Kidney capillary endothelial cell (primary cell): ENCODE measurements around the gene ZNF644.
"Not testable (repeated sequence)": the region's sequence is repeated elsewhere in the genome, so short reads cannot be mapped to it uniquely, and the experiment has no call there.

Source experiments
- DNase-seq: peaks from one replicate; pipeline ENCODE4 v3.0.0-alpha.2; 2018; ENCODE audit warnings: low spot score

Gene ZNF644

DNA sequence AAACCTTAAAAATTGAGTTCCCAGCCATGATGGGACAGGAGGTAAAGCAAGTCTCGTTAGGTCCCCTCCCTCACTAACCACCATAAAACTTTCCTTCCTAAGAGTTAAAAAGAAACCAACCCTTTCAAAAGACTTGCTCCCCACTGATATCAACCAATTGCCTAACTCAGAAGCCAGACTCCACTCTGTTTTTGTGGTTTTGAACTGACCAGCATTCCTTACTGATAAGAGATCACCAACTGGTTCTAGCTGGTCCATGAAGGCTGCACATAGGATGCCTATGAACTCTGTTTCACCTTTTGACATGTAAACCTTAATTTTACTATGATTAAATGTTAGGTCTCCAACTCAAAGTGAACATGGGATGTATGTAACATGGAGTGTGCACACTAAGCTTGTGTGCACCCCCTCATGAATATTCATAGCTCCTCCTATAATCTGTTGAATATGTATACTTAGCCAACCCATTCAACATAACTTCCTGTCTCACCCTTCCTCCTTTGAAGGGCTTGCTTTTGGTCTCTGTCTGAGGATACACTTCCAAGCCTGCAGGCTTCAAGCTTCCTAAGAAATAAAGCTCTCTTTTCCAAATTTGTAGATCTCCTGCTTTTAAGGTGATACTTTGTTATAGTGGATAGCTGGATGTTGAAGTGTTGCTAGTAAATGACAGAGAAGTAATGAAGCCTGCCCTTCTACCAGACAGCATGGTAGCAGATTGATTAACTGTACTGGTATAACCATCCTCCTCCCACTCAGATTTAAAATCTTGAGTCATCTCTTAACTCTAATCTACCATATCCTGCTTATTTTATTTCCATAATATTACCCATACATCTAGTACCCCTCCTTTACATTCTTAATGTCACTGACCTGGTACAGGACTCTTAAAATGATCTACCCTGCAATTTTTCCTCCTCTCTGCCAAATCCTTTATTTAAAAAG, 95.6 kb downstream of the ZNF644 start:
- DNase-seq, result no peak

- no peak for DNase-seq
Observed at GRCh38 chr1:90924982-90925381, 96.9 kb downstream of the ZNF644 start.

DNA sequence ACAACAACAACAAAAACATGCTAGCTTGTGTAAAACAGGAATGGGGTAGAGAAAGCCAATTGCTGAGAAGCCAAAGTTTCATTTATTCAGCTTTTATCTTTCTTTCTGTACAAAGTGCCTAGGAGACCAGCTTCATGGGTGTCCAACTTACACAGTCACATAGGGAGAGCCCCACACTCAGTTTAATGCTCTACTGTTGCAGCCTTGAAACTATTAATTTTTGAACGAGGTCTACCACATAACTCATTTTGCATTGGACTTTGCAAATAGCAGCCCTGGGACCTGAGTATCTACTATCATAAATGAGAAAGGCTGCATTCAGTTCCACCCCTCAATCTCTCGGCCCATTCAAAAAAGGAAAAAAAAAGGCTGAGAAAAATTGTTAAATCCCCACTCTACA, 98.8 kb downstream of the ZNF644 start:
- DNase-seq, result no peak

GRCh38 chr1:90922202-90922601, 99.6 kb downstream of the ZNF644 start:
- no peak for DNase-seq

GRCh38 chr1:90919900-90920299, 101.9 kb downstream of the ZNF644 start:
- DNase-seq, result no peak

GRCh38 chr1:90919190-90919719, 102.6 kb downstream of the ZNF644 start:
- DNase-seq, result no peak

- no peak for DNase-seq
Observed at GRCh38 chr1:90911353-90911752, 110.5 kb downstream of the ZNF644 start.

GRCh38 chr1:90902672-90903071, 119.2 kb downstream of the ZNF644 start:
- no peak for DNase-seq

- DNase-seq, result no peak
Observed at GRCh38 chr1:90899263-90899662, 122.6 kb downstream of the ZNF644 start.

GRCh38 chr1:90893679-90894078, 128.2 kb downstream of the ZNF644 start:
- not testable (repeated sequence) for DNase-seq

GRCh38 chr1:90892884-90893283, 129.0 kb downstream of the ZNF644 start:
- DNase-seq, result not testable (repeated sequence)

- not testable (repeated sequence) for DNase-seq
Observed at GRCh38 chr1:90892196-90892595, 129.6 kb downstream of the ZNF644 start.

DNA sequence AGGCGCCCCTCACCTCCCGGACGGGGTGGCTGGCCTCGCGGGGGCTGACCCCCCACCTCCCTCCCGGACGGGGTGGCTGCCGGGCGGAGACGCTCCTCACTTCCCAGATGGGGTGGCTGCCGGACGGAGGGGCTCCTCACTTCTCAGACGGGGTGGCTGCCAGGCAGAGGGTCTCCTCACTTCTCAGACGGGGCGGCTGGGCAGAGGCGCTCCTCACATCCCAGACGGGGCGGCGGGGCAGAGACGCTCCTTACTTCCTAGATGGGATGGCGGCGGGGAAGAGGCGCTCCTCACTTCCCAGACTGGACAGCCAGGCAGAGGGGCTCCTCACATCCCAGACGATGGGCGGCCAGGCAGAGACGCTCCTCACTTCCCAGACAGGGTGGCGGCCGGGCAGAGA, 130.1 kb downstream of the ZNF644 start:
- not testable (repeated sequence) for DNase-seq

DNA sequence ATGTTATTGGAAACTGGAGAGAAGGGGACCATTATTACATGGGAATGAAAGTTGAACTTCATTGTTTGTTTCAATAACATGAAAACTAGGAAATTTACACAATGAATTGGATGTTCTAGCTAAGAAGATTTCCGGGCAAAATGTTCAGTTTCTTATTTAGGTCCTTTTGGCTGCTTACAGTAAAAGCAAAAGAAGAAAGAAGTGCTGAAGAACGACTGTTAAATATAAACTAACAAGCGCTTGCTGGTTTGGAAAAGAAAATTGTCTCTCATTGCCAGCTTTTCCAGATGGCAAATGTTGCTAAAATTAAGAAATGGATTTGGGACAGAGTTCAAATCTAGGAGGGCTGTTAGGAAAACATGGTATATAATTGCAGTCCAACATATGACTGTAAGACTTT, 139.6 kb downstream of the ZNF644 start:
- no peak for DNase-seq

DNA sequence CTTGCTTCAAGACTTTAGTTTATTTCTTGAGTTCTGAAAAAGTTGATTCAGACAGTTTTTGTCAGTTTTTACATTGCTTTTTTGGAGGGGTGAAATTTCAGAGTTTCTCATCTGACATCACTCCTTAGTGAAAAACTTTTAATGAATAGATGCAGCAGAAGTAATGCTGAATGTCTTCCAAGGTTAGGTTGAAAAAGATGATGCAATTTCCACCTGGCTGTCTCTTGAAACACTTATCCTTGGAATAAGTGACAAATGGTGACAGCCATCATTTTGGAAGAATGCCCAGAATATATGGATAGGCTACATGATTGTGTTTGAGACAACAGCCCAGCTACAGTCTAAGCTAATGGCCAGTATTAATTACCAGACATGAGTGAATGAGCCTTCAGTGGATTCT, 140.8 kb downstream of the ZNF644 start:
- no peak for DNase-seq

DNA sequence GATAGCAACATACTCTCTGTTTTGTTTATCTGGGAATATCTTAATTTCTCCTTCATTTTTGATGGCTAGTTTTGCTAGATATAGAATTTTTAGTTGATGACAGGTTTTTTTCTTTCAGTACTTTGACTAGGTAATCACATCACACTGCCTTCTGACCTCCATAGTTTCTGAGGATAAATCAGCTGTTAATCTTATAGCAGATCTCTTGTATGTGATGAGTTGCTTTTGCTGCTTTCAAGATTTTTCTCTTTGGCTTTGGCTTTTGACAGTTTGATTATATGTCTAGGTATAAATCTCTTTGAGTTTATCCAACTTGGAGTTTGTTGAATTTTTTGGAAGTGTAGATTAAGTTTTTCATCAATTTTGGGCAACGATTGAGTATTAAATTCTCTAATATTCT, 142.6 kb downstream of the ZNF644 start:
- no peak for DNase-seq

DNA sequence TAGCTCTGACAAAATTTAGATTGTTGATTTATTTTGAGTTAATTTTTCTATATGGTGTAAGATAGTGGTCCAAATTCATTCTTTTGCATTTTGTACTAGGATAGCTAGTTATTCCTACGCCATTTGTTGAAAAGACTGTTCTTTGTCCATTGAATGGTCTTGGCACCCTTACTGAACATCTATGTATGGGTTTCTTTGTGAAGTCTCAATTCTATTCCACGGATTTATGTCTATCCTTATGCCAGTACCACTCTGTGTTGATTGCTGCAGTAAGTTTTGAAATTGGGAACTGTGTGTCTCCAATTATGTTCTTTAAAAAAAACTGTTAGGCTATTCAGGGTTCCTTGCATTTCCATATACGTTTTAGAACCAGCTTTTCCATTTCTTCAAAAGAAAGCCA, 145.7 kb downstream of the ZNF644 start:
- DNase-seq, result no peak
